Measurements from ENCODE around the gene TMEM150B.

Gene TMEM150B

GRCh38 chr19:55362990-55363716 lies 38.0 kb upstream of the TMEM150B start, which contains the start of gene GARIN5B:
Gene GARIN5B, minus strand, starts transcription at chr19:55363260. Its CDS starts 194 bp downstream, at chr19:55363066.
- H3K36me3 ChIP-seq (ENCODE audit: control insufficient read depth, insufficient read depth, low read length): no peaks in the 10 kb centered on the region
- no peaks in the 10 kb centered on the region for H3K4me1 ChIP-seq (ENCODE audit: control insufficient read depth, insufficient read depth, low read length)
- peaks cover under 1% of the 10 kb centered on the region for H3K27me3 ChIP-seq (ENCODE audit: control insufficient read depth, insufficient read depth, low read length)
- no peak within 1 kb of the TSS for H3K4me3 ChIP-seq (ENCODE audit: low read length)
- no peak within 1 kb of the TSS for H3K27ac ChIP-seq (ENCODE audit: low read depth, low read length)
- H3K9ac ChIP-seq (ENCODE audit: low read length): no peak within 1 kb of the TSS

GRCh38 chr19:55362174-55362989 lies 37.2 kb upstream of the TMEM150B start:
- Histone ChIP-seq H3K36me3 (ENCODE audit: control insufficient read depth, insufficient read depth, low read length) (no peaks in the 10 kb centered on the region), H3K4me1 (ENCODE audit: control insufficient read depth, insufficient read depth, low read length) (no peaks in the 10 kb centered on the region), H3K27me3 (ENCODE audit: control insufficient read depth, insufficient read depth, low read length) (peaks cover 2% of the 10 kb centered on the region), H3K9ac (ENCODE audit: low read length) (no peak overlapping the region), H3K4me3 (ENCODE audit: low read length) (no peak overlapping the region), H3K27ac (ENCODE audit: low read depth, low read length) (no peak overlapping the region)

- Histone ChIP-seq H3K4me1 (ENCODE audit: control insufficient read depth, insufficient read depth, low read length) (no peaks in the 10 kb centered on the region), H3K9ac (ENCODE audit: low read length) (no peak overlapping the region), H3K36me3 (ENCODE audit: control insufficient read depth, insufficient read depth, low read length) (no peaks in the 10 kb centered on the region), H3K4me3 (ENCODE audit: low read length) (no peak overlapping the region), H3K27me3 (ENCODE audit: control insufficient read depth, insufficient read depth, low read length) (peaks cover 3% of the 10 kb centered on the region), H3K27ac (ENCODE audit: low read depth, low read length) (no peak overlapping the region)
Observed at GRCh38 chr19:55360902-55361301, 35.8 kb upstream of the TMEM150B start.

GRCh38 chr19:55358943-55359908 lies 34.1 kb upstream of the TMEM150B start:
- no peaks in the 10 kb centered on the region for H3K36me3 ChIP-seq (ENCODE audit: control insufficient read depth, insufficient read depth, low read length)
- peaks cover 5% of the 10 kb centered on the region for H3K27me3 ChIP-seq (ENCODE audit: control insufficient read depth, insufficient read depth, low read length)
- no peak overlapping the region for H3K9ac ChIP-seq (ENCODE audit: low read length)
- H3K27ac ChIP-seq (ENCODE audit: low read depth, low read length): no peak overlapping the region
- H3K4me1 ChIP-seq (ENCODE audit: control insufficient read depth, insufficient read depth, low read length): no peaks in the 10 kb centered on the region
- H3K4me3 ChIP-seq (ENCODE audit: low read length): no peak overlapping the region

- H3K9ac ChIP-seq (ENCODE audit: low read length): no peak overlapping the region
- peaks cover 5% of the 10 kb centered on the region for H3K27me3 ChIP-seq (ENCODE audit: control insufficient read depth, insufficient read depth, low read length)
- no peak overlapping the region for H3K27ac ChIP-seq (ENCODE audit: low read depth, low read length)
- H3K4me1 ChIP-seq (ENCODE audit: control insufficient read depth, insufficient read depth, low read length): peaks cover under 1% of the 10 kb centered on the region
- H3K36me3 ChIP-seq (ENCODE audit: control insufficient read depth, insufficient read depth, low read length): no peaks in the 10 kb centered on the region
- no peak overlapping the region for H3K4me3 ChIP-seq (ENCODE audit: low read length)
Observed at GRCh38 chr19:55358493-55358892, 33.4 kb upstream of the TMEM150B start.

- no peak overlapping the region for H3K9ac ChIP-seq (ENCODE audit: low read length)
- no peaks in the 10 kb centered on the region for H3K36me3 ChIP-seq (ENCODE audit: control insufficient read depth, insufficient read depth, low read length)
- H3K27ac ChIP-seq (ENCODE audit: low read depth, low read length): no peak overlapping the region
- H3K27me3 ChIP-seq (ENCODE audit: control insufficient read depth, insufficient read depth, low read length): peaks cover 27% of the 10 kb centered on the region
- H3K4me3 ChIP-seq (ENCODE audit: low read length): no peak overlapping the region
- H3K4me1 ChIP-seq (ENCODE audit: control insufficient read depth, insufficient read depth, low read length): peaks cover 3% of the 10 kb centered on the region
Observed at GRCh38 chr19:55355213-55355821, 30.2 kb upstream of the TMEM150B start.

- no peak within 1 kb of the TSS for H3K9ac ChIP-seq (ENCODE audit: low read length)
- H3K27ac ChIP-seq (ENCODE audit: low read depth, low read length): no peak within 1 kb of the TSS
- H3K4me1 ChIP-seq (ENCODE audit: control insufficient read depth, insufficient read depth, low read length): peaks cover 3% of the 10 kb centered on the region
- H3K36me3 ChIP-seq (ENCODE audit: control insufficient read depth, insufficient read depth, low read length): no peaks in the 10 kb centered on the region
- H3K27me3 ChIP-seq (ENCODE audit: control insufficient read depth, insufficient read depth, low read length): peaks cover 27% of the 10 kb centered on the region
- peak within 1 kb of the TSS; percentile 54 for H3K4me3 ChIP-seq (ENCODE audit: low read length)
Observed at GRCh38 chr19:55354698-55355212, 29.6 kb upstream of the TMEM150B start, which contains the start of gene COX6B2. Gene COX6B2, minus strand, starts transcription at chr19:55354719. Its CDS starts 198 bp downstream, at chr19:55354521.

- Histone ChIP-seq H3K4me1 (ENCODE audit: control insufficient read depth, insufficient read depth, low read length) (peaks cover 3% of the 10 kb centered on the region), H3K4me3 (ENCODE audit: low read length) (peak overlapping the region; percentile 54), H3K27ac (ENCODE audit: low read depth, low read length) (no peak overlapping the region), H3K36me3 (ENCODE audit: control insufficient read depth, insufficient read depth, low read length) (no peaks in the 10 kb centered on the region), H3K27me3 (ENCODE audit: control insufficient read depth, insufficient read depth, low read length) (peaks cover 27% of the 10 kb centered on the region), H3K9ac (ENCODE audit: low read length) (no peak overlapping the region)
Observed at GRCh38 chr19:55353803-55354697, 28.9 kb upstream of the TMEM150B start.

GRCh38 chr19:55353356-55353802 lies 28.2 kb upstream of the TMEM150B start:
- peaks cover 27% of the 10 kb centered on the region for H3K27me3 ChIP-seq (ENCODE audit: control insufficient read depth, insufficient read depth, low read length)
- no peak overlapping the region for H3K9ac ChIP-seq (ENCODE audit: low read length)

GRCh38 chr19:55352549-55353145 lies 27.5 kb upstream of the TMEM150B start:
- H3K9ac ChIP-seq (ENCODE audit: low read length): no peak overlapping the region
- no peaks in the 10 kb centered on the region for H3K36me3 ChIP-seq (ENCODE audit: control insufficient read depth, insufficient read depth, low read length)
- H3K4me3 ChIP-seq (ENCODE audit: low read length): no peak overlapping the region
- peaks cover 3% of the 10 kb centered on the region for H3K4me1 ChIP-seq (ENCODE audit: control insufficient read depth, insufficient read depth, low read length)
- H3K27me3 ChIP-seq (ENCODE audit: control insufficient read depth, insufficient read depth, low read length): peaks cover 27% of the 10 kb centered on the region
- H3K27ac ChIP-seq (ENCODE audit: low read depth, low read length): no peak overlapping the region

More at GRCh38 chr19:55353356-55353802, 28.2 kb upstream of the TMEM150B start:
- no peaks in the 10 kb centered on the region for H3K36me3 ChIP-seq (ENCODE audit: control insufficient read depth, insufficient read depth, low read length)
- peaks cover 3% of the 10 kb centered on the region for H3K4me1 ChIP-seq (ENCODE audit: control insufficient read depth, insufficient read depth, low read length)
- H3K4me3 ChIP-seq (ENCODE audit: low read length): peak overlapping the region; percentile 54
- no peak overlapping the region for H3K27ac ChIP-seq (ENCODE audit: low read depth, low read length)
